SK-N-SH treated with all-trans-retinoic acid at 6 μM for 48 hours (cell line): ENCODE measurements around the gene TMEM9.

Source experiments
- ARNTL ChIP-seq: fragments of 450-650 bp; formaldehyde crosslinking; IDR thresholded peaks from 2 replicates; pipeline ENCODE4 v1.5.0; 2020; ENCODE audit warnings: low read depth, mild to moderate bottlenecking, moderate library complexity, borderline replicate concordance
- BACH2 ChIP-seq: fragments of 250-450 bp; sonication (Bioruptor Pico); IDR thresholded peaks from 2 replicates; pipeline ENCODE4 v1.9.0; 2021; ENCODE audit warnings: mild to moderate bottlenecking, borderline replicate concordance
- OSR1 ChIP-seq: fragments of 250-450 bp; sonication (Bioruptor Pico); IDR thresholded peaks from 2 replicates; pipeline ENCODE4 v1.8.0; 2022; ENCODE audit warnings: moderate library complexity, mild to moderate bottlenecking, inconsistent platforms
- RARB ChIP-seq: fragments of 250-450 bp; sonication (Bioruptor Pico); IDR thresholded peaks from 2 replicates; pipeline ENCODE4 v1.8.0; 2021; ENCODE audit warnings: mild to moderate bottlenecking, moderate library complexity
- ZNF70 ChIP-seq: fragments of 450-650 bp; formaldehyde crosslinking; IDR thresholded peaks from 2 replicates; pipeline ENCODE4 v1.5.0; 2020; ENCODE audit warnings: mild to moderate bottlenecking, moderate library complexity
- TF ChIP-seq, protein P1 (sequence below): fragments of 250-450 bp; sonication (Bioruptor Pico); IDR thresholded peaks from 2 replicates; pipeline ENCODE4 v1.5.1; 2021; ENCODE audit warnings: mild to moderate bottlenecking, moderate library complexity
- TF ChIP-seq, protein P2 (sequence below): fragments of 250-450 bp; sonication (Bioruptor Pico); IDR thresholded peaks from 2 replicates; pipeline ENCODE4 v1.8.0; 2020; ENCODE audit warnings: mild to moderate bottlenecking, moderate library complexity, borderline replicate concordance
- TF ChIP-seq, protein P3 (sequence below): fragments of 250-450 bp; sonication (Bioruptor Pico); IDR thresholded peaks from 2 replicates; pipeline ENCODE4 v1.5.1; 2020; ENCODE audit warnings: low read depth, mild to moderate bottlenecking, moderate library complexity
- TF ChIP-seq, protein P4 (sequence below): fragments of 250-450 bp; sonication (Bioruptor Pico); IDR thresholded peaks from 2 replicates; pipeline ENCODE4 v1.5.0; 2020; ENCODE audit warnings: mild to moderate bottlenecking, moderate library complexity

DNA sequence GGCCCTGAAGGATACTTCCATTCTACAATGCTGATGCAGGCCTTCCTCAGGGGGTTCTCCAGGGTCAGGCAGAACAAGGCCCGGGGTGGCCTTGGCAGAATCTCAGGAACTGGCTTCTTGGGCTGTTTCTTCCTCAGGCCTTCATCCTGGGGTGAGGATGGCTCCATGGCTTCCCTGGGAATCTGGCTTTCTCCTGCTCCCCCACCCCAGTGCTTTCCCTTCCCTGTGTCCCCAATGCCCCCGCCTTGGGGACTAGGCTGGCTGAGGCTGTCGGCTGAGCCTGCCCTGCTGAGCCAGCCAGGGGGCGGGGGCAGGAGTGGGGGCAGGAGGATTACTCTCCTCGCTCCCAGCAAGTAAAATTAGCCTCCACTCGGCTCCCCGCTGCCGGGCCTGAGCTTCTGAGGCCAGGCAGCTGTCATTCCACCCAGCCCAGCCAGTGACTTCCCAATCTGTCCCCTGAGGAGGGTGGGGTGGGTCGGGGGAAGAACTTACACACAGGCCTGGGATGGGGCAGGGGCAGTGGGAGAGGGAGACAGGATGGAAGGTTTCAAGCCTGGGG lies 42.0 kb downstream of the TMEM9 start, which contains the start of gene CACNA1S:
- TF ChIP-seq ZNF70 (CRISPR knock-in tag), result no peak
- no peak for TF ChIP-seq BACH2 (CRISPR knock-in tag)
- no peak for TF ChIP-seq RARB (CRISPR knock-in tag)
- TF ChIP-seq OSR1 (CRISPR knock-in tag), result no peak
- TF ChIP-seq, protein P1, sequence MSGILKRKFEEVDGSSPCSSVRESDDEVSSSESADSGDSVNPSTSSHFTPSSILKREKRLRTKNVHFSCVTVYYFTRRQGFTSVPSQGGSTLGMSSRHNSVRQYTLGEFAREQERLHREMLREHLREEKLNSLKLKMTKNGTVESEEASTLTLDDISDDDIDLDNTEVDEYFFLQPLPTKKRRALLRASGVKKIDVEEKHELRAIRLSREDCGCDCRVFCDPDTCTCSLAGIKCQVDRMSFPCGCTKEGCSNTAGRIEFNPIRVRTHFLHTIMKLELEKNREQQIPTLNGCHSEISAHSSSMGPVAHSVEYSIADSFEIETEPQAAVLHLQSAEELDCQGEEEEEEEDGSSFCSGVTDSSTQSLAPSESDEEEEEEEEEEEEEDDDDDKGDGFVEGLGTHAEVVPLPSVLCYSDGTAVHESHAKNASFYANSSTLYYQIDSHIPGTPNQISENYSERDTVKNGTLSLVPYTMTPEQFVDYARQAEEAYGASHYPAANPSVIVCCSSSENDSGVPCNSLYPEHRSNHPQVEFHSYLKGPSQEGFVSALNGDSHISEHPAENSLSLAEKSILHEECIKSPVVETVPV (CRISPR knock-in tag), result no peak
- TF ChIP-seq ARNTL (CRISPR knock-in tag), result no peak
- TF ChIP-seq, protein P2, sequence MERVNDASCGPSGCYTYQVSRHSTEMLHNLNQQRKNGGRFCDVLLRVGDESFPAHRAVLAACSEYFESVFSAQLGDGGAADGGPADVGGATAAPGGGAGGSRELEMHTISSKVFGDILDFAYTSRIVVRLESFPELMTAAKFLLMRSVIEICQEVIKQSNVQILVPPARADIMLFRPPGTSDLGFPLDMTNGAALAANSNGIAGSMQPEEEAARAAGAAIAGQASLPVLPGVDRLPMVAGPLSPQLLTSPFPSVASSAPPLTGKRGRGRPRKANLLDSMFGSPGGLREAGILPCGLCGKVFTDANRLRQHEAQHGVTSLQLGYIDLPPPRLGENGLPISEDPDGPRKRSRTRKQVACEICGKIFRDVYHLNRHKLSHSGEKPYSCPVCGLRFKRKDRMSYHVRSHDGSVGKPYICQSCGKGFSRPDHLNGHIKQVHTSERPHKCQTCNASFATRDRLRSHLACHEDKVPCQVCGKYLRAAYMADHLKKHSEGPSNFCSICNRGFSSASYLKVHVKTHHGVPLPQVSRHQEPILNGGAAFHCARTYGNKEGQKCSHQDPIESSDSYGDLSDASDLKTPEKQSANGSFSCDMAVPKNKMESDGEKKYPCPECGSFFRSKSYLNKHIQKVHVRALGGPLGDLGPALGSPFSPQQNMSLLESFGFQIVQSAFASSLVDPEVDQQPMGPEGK, result no peak
- TF ChIP-seq, protein P3, sequence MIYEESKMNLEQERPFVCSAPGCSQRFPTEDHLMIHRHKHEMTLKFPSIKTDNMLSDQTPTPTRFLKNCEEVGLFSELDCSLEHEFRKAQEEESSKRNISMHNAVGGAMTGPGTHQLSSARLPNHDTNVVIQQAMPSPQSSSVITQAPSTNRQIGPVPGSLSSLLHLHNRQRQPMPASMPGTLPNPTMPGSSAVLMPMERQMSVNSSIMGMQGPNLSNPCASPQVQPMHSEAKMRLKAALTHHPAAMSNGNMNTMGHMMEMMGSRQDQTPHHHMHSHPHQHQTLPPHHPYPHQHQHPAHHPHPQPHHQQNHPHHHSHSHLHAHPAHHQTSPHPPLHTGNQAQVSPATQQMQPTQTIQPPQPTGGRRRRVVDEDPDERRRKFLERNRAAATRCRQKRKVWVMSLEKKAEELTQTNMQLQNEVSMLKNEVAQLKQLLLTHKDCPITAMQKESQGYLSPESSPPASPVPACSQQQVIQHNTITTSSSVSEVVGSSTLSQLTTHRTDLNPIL (CRISPR knock-in tag), result no peak
- TF ChIP-seq, protein P4, sequence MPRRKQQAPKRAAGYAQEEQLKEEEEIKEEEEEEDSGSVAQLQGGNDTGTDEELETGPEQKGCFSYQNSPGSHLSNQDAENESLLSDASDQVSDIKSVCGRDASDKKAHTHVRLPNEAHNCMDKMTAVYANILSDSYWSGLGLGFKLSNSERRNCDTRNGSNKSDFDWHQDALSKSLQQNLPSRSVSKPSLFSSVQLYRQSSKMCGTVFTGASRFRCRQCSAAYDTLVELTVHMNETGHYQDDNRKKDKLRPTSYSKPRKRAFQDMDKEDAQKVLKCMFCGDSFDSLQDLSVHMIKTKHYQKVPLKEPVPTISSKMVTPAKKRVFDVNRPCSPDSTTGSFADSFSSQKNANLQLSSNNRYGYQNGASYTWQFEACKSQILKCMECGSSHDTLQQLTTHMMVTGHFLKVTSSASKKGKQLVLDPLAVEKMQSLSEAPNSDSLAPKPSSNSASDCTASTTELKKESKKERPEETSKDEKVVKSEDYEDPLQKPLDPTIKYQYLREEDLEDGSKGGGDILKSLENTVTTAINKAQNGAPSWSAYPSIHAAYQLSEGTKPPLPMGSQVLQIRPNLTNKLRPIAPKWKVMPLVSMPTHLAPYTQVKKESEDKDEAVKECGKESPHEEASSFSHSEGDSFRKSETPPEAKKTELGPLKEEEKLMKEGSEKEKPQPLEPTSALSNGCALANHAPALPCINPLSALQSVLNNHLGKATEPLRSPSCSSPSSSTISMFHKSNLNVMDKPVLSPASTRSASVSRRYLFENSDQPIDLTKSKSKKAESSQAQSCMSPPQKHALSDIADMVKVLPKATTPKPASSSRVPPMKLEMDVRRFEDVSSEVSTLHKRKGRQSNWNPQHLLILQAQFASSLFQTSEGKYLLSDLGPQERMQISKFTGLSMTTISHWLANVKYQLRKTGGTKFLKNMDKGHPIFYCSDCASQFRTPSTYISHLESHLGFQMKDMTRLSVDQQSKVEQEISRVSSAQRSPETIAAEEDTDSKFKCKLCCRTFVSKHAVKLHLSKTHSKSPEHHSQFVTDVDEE (CRISPR knock-in tag), result no peak
